Measurements from ENCODE around the gene CDCA3. TPM values are rescaled to one million over a fixed set of nuclear protein-coding genes. Genes with fewer than 3 reads are reported as not detected.

The CDCA3 gene
- total and polyA plus RNA-seq, 2 of the 13 experiments (the other 11 are each of a cell fraction or from before 2014, with no cell fraction given) = 32.7 to 56.5 TPM

DNA sequence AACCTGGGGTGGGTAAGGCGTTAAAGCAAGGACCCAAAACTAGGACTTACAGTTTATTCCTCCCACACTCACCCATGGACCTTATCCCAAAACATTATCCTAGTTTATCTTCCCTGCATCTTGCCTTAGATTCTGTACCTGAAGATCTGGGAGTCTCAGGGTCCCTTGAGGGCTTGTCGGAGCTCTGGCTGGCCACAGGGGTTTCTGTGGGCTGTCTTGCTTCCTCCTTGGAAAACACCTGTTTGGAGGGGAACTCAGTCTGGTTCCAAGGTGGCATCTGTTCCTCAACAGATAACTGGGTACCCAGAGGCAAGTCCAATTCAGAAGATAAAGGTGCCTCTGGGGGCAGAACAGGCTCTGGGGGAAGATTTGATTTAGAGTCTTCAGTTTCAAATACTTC, 1.7 kb downstream of the CDCA3 start (continued):
- no peak for TF ChIP-seq MAZ (IDR thresholded peaks at IDR 0.05; ENCODE audit: borderline replicate concordance, low read depth, low read length)
- TF ChIP-seq MAZ (CRISPR knock-in tag; IDR thresholded peaks at IDR 0.05; ENCODE audit: low read depth) = no peak
- TF ChIP-seq, protein P1, sequence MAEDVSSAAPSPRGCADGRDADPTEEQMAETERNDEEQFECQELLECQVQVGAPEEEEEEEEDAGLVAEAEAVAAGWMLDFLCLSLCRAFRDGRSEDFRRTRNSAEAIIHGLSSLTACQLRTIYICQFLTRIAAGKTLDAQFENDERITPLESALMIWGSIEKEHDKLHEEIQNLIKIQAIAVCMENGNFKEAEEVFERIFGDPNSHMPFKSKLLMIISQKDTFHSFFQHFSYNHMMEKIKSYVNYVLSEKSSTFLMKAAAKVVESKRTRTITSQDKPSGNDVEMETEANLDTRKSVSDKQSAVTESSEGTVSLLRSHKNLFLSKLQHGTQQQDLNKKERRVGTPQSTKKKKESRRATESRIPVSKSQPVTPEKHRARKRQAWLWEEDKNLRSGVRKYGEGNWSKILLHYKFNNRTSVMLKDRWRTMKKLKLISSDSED (CRISPR knock-in tag; IDR thresholded peaks at IDR 0.05) = no peak
- TF ChIP-seq ETV5 (CRISPR knock-in tag; IDR thresholded peaks at IDR 0.05; ENCODE audit: borderline replicate concordance) = no peak
- TF ChIP-seq ZMAT3 (CRISPR knock-in tag; conservative IDR thresholded peaks at IDR 0.05) = no peak
- no peak for TF ChIP-seq KDM5B (CRISPR knock-in tag; IDR thresholded peaks at IDR 0.05; ENCODE audit: borderline replicate concordance)
- no peak for TF ChIP-seq RARG (CRISPR knock-in tag; IDR thresholded peaks at IDR 0.05; ENCODE audit: low read depth)
- no peak for TF ChIP-seq MATR3 (CRISPR knock-in tag; IDR thresholded peaks at IDR 0.05)

DNA sequence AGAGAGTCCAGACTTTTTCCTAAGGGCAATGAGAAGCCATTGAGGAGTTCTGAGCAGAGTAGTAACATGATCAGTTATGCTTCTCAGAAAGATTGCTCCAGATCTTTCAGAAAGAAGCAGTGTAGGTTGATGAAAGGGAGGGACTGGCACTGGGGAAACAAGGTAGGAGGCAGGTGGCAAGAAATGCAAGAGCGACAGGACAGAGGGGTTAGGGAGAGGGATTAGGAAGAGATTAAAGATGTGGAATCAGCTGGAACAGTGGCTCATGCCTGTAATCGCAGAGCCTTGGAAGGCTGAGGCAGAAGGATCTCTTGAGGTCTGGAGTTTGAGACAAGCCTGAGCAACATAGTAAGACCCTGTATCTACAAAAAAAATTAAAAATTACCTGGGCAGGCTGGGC, 3.4 kb downstream of the CDCA3 start:
- Histone ChIP-seq H3K36me3 (replicated peaks in 1 of 2; ENCODE audit: control insufficient read depth in 1 of 2, insufficient read depth in 2 of 2, low read length in 2 of 2) (peaks cover 12 to 38% of the 10 kb centered on the region in 2 experiments), H3K4me1 (ENCODE audit: insufficient read depth, low read length) (peaks cover 16% of the 10 kb centered on the region), H3K4me3 (replicated peaks in 1 of 3; ENCODE audit: insufficient read depth in 1 of 3, low read depth in 2 of 3, low read length in 3 of 3) (no peak overlapping the region), H3K9ac (ENCODE audit: insufficient read depth, low read depth, low read length) (no peak overlapping the region), H3K27me3 (ENCODE audit: control insufficient read depth in 1 of 2, insufficient read depth in 2 of 2, low read length in 2 of 2) (no peaks in the 10 kb centered on the region), H4K20me1 (ENCODE audit: insufficient read depth, low read length) (no peaks in the 10 kb centered on the region), H2AFZ (ENCODE audit: low read length) (no peak overlapping the region), H3K27ac (ENCODE audit: extremely low read length, insufficient read depth, low read length) (no peak overlapping the region), H3K4me2 (ENCODE audit: low read depth, low read length) (no peak overlapping the region), H3K79me2 (ENCODE audit: insufficient read depth, low read length) (peaks cover 15% of the 10 kb centered on the region), H3K9me3 (ENCODE audit: low read length) (no peaks in the 10 kb centered on the region)
- ChIA-PET POLR2A (no interaction called here), CTCF (ENCODE audit: low intra/inter-chr PET ratio, low total read pairs) (no interaction called here)
- no peak for FAIRE-seq
- BruUV-seq (replicated peaks) = no TSS peak
- intact Hi-C loops (cut with micrococcal nuclease; ENCODE audit: unreplicated experiment) (no loop called here), in situ Hi-C loops (cut with HindIII; ENCODE audit: extremely low pct_ligation_motif_present, low pct_unique_long_range_greater_than_20kb) (no loop called here)
- 96% methylated on average over 2 of the region's 2 CpGs for WGBS (ENCODE audit: low lambda C conversion rate)
- TF ChIP-seq ZNF224 (CRISPR knock-in tag; IDR thresholded peaks at IDR 0.05) (no peak), RARA (CRISPR knock-in tag; IDR thresholded peaks at IDR 0.05) (no peak), RXRB (CRISPR knock-in tag; IDR thresholded peaks at IDR 0.05; ENCODE audit: borderline replicate concordance) (no peak), POLR2A (IDR thresholded peaks at IDR 0.05; ENCODE audit: insufficient read depth in 1 of 2, low read depth in 2 of 2, low read length in 2 of 2) (peak in 1 of 2 experiments; percentile 20; a peak in 1 of 4 replicates)
- TF ChIP-seq, protein P2, sequence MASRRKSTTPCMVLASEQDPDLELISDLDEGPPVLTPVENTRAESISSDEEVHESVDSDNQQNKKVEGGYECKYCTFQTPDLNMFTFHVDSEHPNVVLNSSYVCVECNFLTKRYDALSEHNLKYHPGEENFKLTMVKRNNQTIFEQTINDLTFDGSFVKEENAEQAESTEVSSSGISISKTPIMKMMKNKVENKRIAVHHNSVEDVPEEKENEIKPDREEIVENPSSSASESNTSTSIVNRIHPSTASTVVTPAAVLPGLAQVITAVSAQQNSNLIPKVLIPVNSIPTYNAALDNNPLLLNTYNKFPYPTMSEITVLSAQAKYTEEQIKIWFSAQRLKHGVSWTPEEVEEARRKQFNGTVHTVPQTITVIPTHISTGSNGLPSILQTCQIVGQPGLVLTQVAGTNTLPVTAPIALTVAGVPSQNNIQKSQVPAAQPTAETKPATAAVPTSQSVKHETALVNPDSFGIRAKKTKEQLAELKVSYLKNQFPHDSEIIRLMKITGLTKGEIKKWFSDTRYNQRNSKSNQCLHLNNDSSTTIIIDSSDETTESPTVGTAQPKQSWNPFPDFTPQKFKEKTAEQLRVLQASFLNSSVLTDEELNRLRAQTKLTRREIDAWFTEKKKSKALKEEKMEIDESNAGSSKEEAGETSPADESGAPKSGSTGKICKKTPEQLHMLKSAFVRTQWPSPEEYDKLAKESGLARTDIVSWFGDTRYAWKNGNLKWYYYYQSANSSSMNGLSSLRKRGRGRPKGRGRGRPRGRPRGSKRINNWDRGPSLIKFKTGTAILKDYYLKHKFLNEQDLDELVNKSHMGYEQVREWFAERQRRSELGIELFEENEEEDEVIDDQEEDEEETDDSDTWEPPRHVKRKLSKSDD (CRISPR knock-in tag; IDR thresholded peaks at IDR 0.05; ENCODE audit: low read depth) = no peak
- ATAC-seq = no peak
- DNase-seq (ENCODE audit: low spot score) = no peak

Data from HepG2 (cell line).